Thyroid gland (tissue), 4 donors: ENCODE data around the gene DNMT3A. TPM values are rescaled to one million over a fixed set of nuclear protein-coding genes. Genes with fewer than 3 reads are reported as not detected.
A peak's percentile ranks its signal among the peaks of the same experiment; 100 is the strongest.

Experiments used
- DNase-seq, 2 donors: peaks; one replicate each; pipeline ENCODE4 v3.0.0-alpha.2; 2019
- H3K27ac ChIP-seq, 3 donors: fragments of 200-600 bp; sonication (generic); 1 replicate in 2 of 3; 2 replicates in 1 of 3; pipeline ENCODE4 v1.5.1; 2016 to 2019; ENCODE audit warnings: mild to moderate bottlenecking in 1 of 3, moderate library complexity in 1 of 3
- H3K27me3 ChIP-seq: fragments of 200-600 bp; sonication (generic); one replicate; pipeline ENCODE4 v1.5.1; 2019
- H3K36me3 ChIP-seq, 2 donors: fragments of 200-600 bp; sonication (generic); one replicate each; pipeline ENCODE4 v1.5.1; 2016 to 2019
- H3K4me1 ChIP-seq, 2 donors: fragments of 200-600 bp; sonication (generic); one replicate each; pipeline ENCODE4 v1.5.1; 2017 to 2019
- H3K4me3 ChIP-seq, 3 donors: fragments of 200-600 bp; sonication (generic); replicated peaks in 1 of 3; 1 replicate in 2 of 3; 2 replicates in 1 of 3; pipeline ENCODE4 v1.5.1; 2016; ENCODE audit warnings: mild to moderate bottlenecking in 1 of 3
- H3K9me3 ChIP-seq: fragments of 200-600 bp; sonication (generic); one replicate; pipeline ENCODE4 v1.5.1; 2017
- POLR2A ChIP-seq, 2 donors: fragments of 450-650 bp; IDR thresholded peaks; one replicate each; pipeline ENCODE4 v1.6.1; 2017; ENCODE audit warnings: antibody characterized with exemption in 2 of 2, mild to moderate bottlenecking in 2 of 2, moderate library complexity in 1 of 2
- WGBS, 2 donors: methylation state at CpG; one replicate each; pipeline ENCODE4 v1.1.5; 2017; 5-methylcytosine and 5-hydroxymethylcytosine counted together
- intact Hi-C: fragments of 100-400 bp; cut with DNase I; formaldehyde crosslinking; loops from one replicate; pipeline ENCODE4 v1.15.1; 2023
- total RNA-seq, 4 donors: library from RNA; depleted of rRNA; stranded (reverse); fragments of >200 nt; gene quantifications; one replicate each; pipeline ENCODE4 v1.2.3, GENCODE V29; 2016
- TF ChIP-seq, protein P1 (sequence below), 6 experiments: fragments of 200-600 bp in 3 of 6; fragments of 450-650 bp in 3 of 6; sonication (generic) in 3 of 6; IDR thresholded peaks; one replicate each; pipeline ENCODE4 v1.5.1; 2016 to 2019; ENCODE audit warnings: antibody characterized with exemption in 6 of 6, mild to moderate bottlenecking in 2 of 6, inconsistent platforms in 1 of 6, moderate library complexity in 1 of 6

The DNMT3A gene
- total RNA-seq, 4 donors from 2014 or later = 17.3 to 40.9 (median 18.8) TPM

DNA sequence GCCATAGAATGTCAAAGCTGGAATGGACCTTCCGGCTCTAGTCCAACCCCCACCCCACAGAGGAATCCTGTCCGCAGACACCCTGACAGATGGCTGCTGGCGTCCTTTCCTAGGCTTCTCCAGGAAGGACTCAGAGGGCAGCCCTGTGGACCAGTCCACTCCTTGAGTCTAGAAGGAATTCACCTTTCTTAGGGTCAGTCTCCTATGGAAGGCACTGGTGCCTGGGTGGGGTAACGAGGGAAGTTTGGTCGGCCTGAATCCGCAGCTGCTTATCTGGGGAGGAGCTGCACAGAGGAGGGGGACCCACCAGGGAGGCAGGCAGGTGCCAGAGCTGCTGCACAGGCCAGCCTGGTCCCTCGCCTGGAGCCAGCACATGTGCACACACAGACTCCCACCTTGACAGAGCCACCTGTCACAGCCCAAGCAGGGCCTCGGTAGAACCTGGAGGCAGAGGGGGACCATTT lies 2.5 kb downstream of the DNMT3A start:
- Histone ChIP-seq H3K9me3 (no peaks in the 10 kb centered on the region), H3K27me3 (no peaks in the 10 kb centered on the region), H3K4me1 (peaks cover 10 to 20% of the 10 kb centered on the region in 2 donors), H3K27ac (no peak overlapping the region), H3K36me3 (no peaks in the 10 kb centered on the region), H3K4me3 (no peak overlapping the region)
- WGBS, 2 donors = 71 to 93% methylated on average over 1 to 3 of the region's 8 CpGs
- TF ChIP-seq, protein P1, sequence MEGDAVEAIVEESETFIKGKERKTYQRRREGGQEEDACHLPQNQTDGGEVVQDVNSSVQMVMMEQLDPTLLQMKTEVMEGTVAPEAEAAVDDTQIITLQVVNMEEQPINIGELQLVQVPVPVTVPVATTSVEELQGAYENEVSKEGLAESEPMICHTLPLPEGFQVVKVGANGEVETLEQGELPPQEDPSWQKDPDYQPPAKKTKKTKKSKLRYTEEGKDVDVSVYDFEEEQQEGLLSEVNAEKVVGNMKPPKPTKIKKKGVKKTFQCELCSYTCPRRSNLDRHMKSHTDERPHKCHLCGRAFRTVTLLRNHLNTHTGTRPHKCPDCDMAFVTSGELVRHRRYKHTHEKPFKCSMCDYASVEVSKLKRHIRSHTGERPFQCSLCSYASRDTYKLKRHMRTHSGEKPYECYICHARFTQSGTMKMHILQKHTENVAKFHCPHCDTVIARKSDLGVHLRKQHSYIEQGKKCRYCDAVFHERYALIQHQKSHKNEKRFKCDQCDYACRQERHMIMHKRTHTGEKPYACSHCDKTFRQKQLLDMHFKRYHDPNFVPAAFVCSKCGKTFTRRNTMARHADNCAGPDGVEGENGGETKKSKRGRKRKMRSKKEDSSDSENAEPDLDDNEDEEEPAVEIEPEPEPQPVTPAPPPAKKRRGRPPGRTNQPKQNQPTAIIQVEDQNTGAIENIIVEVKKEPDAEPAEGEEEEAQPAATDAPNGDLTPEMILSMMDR (IDR thresholded peaks at IDR 0.05) = no peak
- no peak for TF ChIP-seq POLR2A (IDR thresholded peaks at IDR 0.05)
- DNase-seq = no peak
- intact Hi-C loops = no loop called here

DNA sequence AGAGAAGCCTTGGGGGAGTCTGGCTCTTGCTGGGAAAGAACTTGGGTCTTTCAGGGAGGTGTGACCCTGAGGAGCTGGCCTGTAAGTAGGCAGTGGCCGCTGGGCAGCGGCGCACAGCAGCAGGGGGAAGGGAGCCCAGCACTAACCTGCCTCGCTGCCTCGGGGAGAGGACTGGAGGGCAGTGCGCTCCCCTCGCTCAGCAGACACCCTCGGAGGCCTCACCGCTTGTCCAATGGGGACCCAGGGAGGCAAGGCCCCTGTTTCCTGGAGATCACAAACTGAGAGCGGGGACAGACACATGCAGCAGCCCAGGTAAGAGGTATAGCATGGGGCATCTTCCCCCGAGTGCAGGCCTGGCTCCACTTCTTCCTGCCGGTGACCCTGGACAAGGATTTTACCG lies 3.3 kb downstream of the DNMT3A start:
- Histone ChIP-seq H3K9me3 (no peaks in the 10 kb centered on the region), H3K27ac (no peak overlapping the region), H3K4me1 (peaks cover 10 to 20% of the 10 kb centered on the region in 2 donors), H3K4me3 (no peak overlapping the region), H3K27me3 (no peaks in the 10 kb centered on the region), H3K36me3 (no peaks in the 10 kb centered on the region)
- WGBS, 2 donors = 73 to 78% methylated on average over 8 to 13 of the region's 13 CpGs
- no peak for TF ChIP-seq POLR2A (IDR thresholded peaks at IDR 0.05)
- TF ChIP-seq, protein P1 (IDR thresholded peaks at IDR 0.05) = no peak
- intact Hi-C loops = no loop called here
- DNase-seq = peak; percentile 34 to 36

DNA sequence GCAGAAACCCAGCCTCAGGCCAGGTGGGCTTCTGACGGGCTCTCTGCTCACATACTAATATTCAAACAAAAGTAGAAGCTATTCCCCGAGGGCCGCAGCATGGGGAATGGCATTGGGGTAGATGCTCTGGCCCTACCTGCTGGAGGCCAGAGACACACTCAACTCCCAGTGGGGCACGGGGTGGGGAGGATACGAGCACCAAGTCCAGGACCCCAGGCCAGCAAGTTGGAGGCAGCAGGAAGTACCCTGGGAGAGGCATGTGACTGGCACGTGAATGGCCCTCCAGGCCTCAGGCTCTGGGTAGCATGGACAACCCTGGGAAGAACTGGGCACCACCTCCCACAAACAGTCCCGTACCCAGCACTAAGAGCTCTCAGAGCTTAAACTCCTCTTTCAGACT lies 3.8 kb downstream of the DNMT3A start:
- H3K36me3 ChIP-seq = no peaks in the 10 kb centered on the region
- WGBS, 2 donors = 70 to 95% methylated on average over 4 to 7 of the region's 7 CpGs
- no peaks in the 10 kb centered on the region for H3K9me3 ChIP-seq
- DNase-seq = no peak
- H3K27me3 ChIP-seq = no peaks in the 10 kb centered on the region
- TF ChIP-seq POLR2A (IDR thresholded peaks at IDR 0.05) = no peak
- TF ChIP-seq, protein P1 (IDR thresholded peaks at IDR 0.05) = no peak
- no peak overlapping the region for H3K27ac ChIP-seq
- no peak overlapping the region for H3K4me3 ChIP-seq
- intact Hi-C loops = no loop called here
- peaks cover 10 to 20% of the 10 kb centered on the region in 2 donors for H3K4me1 ChIP-seq

- TF ChIP-seq POLR2A (IDR thresholded peaks at IDR 0.05) = no peak
- TF ChIP-seq, protein P1 (IDR thresholded peaks at IDR 0.05) = no peak
- intact Hi-C loops = no loop called here
- DNase-seq = peak in 1 of 2 donors; percentile 22
- no peak overlapping the region for H3K4me3 ChIP-seq
- no peaks in the 10 kb centered on the region for H3K27me3 ChIP-seq
- WGBS, 2 donors = 79 to 84% methylated on average over 10 of the region's 10 CpGs
- H3K9me3 ChIP-seq = no peaks in the 10 kb centered on the region
- peaks cover 10 to 15% of the 10 kb centered on the region in 2 donors for H3K4me1 ChIP-seq
- no peaks in the 10 kb centered on the region for H3K36me3 ChIP-seq
- H3K27ac ChIP-seq = no peak overlapping the region
Observed at GRCh38 chr2:25337276-25337675, 4.4 kb downstream of the DNMT3A start.

DNA sequence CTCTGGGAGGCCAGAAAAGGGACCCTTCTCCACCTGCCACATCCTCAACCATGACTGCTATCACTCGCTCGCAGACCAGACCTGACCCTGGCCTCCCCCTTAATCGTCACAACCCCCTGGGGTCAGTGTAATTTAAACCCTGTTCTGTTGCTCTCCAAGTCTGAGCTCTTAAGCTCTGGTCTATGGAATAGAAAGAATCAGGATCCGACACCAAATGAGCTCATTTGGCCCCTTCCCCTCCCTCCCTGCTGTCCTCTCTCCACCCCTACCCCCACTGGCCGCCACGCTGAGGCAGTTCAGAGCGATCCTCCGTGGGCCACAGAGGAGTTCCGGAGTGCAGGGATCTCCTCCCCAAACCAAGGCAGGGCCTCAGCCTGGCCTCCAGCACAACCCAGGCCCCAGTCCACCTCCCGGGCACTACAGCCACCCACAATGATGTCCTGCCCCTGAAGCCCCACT lies 5.3 kb downstream of the DNMT3A start:
- intact Hi-C loops = no loop called here
- WGBS, 2 donors = 82 to 87% methylated on average over 9 to 10 of the region's 10 CpGs
- H3K27ac ChIP-seq = no peak overlapping the region
- H3K9me3 ChIP-seq = no peaks in the 10 kb centered on the region
- DNase-seq = no peak
- H3K36me3 ChIP-seq = no peaks in the 10 kb centered on the region
- peaks cover 10 to 15% of the 10 kb centered on the region in 2 donors for H3K4me1 ChIP-seq
- no peak for TF ChIP-seq POLR2A (IDR thresholded peaks at IDR 0.05)
- TF ChIP-seq, protein P1 (IDR thresholded peaks at IDR 0.05) = no peak
- H3K4me3 ChIP-seq = no peak overlapping the region
- H3K27me3 ChIP-seq = no peaks in the 10 kb centered on the region
